Mesodermal cell (in vitro differentiated cells): ENCODE measurements around the gene TIRAP.

ENCODE experiments used
- H3K27ac ChIP-seq: 2 replicates; pipeline ENCODE4 v1.7.0; 2013; ENCODE audit warnings: mild to moderate bottlenecking, low read depth, low read length, moderate library complexity; ENCODE audit not compliant: severe bottlenecking
- H3K36me3 ChIP-seq: 2 replicates; pipeline ENCODE4 v1.7.1; 2013; ENCODE audit warnings: mild to moderate bottlenecking, low read length, moderate library complexity; ENCODE audit not compliant: control insufficient read depth, insufficient read depth
- H3K4me1 ChIP-seq: one replicate; pipeline ENCODE4 v1.7.1; 2013; ENCODE audit warnings: mild to moderate bottlenecking, low read length; ENCODE audit not compliant: insufficient read depth, control insufficient read depth, poor library complexity, severe bottlenecking
- H3K4me3 ChIP-seq: 2 replicates; pipeline ENCODE4 v1.7.0; 2013; ENCODE audit warnings: low read length, control low read depth, mild to moderate bottlenecking; ENCODE audit not compliant: insufficient read depth, poor library complexity, severe bottlenecking; ENCODE audit errors: extremely low read depth
- H3K9me3 ChIP-seq: 2 replicates; pipeline ENCODE4 v1.7.1; 2013; ENCODE audit warnings: mild to moderate bottlenecking, low read length, moderate library complexity; ENCODE audit not compliant: control insufficient read depth
- WGBS, 2 experiments: methylation state at CpG; one replicate each; pipeline ENCODE4 v1.1.5; 2013; ENCODE audit warnings: missing lambda C conversion rate in 2 of 2; ENCODE audit not compliant: insufficient coverage in 2 of 2; 5-methylcytosine and 5-hydroxymethylcytosine counted together

TIRAP gene

GRCh38 chr11:126327281-126328000, 44.5 kb downstream of the TIRAP start:
- WGBS, 2 experiments, result 93 to 95% methylated on average over 15 of the region's 17 CpGs
- Histone ChIP-seq H3K9me3 (no peaks in the 10 kb centered on the region), H3K36me3 (no peaks in the 10 kb centered on the region), H3K4me3 (no peak overlapping the region), H3K4me1 (no peaks in the 10 kb centered on the region), H3K27ac (no peak overlapping the region)

GRCh38 chr11:126328001-126328390, 45.1 kb downstream of the TIRAP start:
- no peaks in the 10 kb centered on the region for H3K4me1 ChIP-seq
- H3K36me3 ChIP-seq, result no peaks in the 10 kb centered on the region
- H3K4me3 ChIP-seq, result no peak overlapping the region
- no peak overlapping the region for H3K27ac ChIP-seq
- 93 to 98% methylated on average over 9 to 19 of the region's 20 CpGs for WGBS, 2 experiments
- H3K9me3 ChIP-seq, result no peaks in the 10 kb centered on the region

GRCh38 chr11:126328444-126328843, 45.6 kb downstream of the TIRAP start:
- Histone ChIP-seq H3K9me3 (no peaks in the 10 kb centered on the region), H3K27ac (peak overlapping the region; percentile 36), H3K36me3 (no peaks in the 10 kb centered on the region), H3K4me3 (no peak overlapping the region), H3K4me1 (no peaks in the 10 kb centered on the region)
- WGBS, 2 experiments, result 85 to 94% methylated on average over 4 to 12 of the region's 12 CpGs

GRCh38 chr11:126328938-126329643, 46.2 kb downstream of the TIRAP start:
- WGBS, 2 experiments, result 82 to 91% methylated on average over 7 to 9 of the region's 9 CpGs
- H3K4me3 ChIP-seq, result no peak overlapping the region

GRCh38 chr11:126329644-126330211, 46.8 kb downstream of the TIRAP start:
- Histone ChIP-seq H3K4me1 (no peaks in the 10 kb centered on the region), H3K9me3 (no peaks in the 10 kb centered on the region), H3K4me3 (no peak overlapping the region), H3K36me3 (no peaks in the 10 kb centered on the region), H3K27ac (no peak overlapping the region)
- 94 to 96% methylated on average over 6 to 9 of the region's 11 CpGs for WGBS, 2 experiments

More at GRCh38 chr11:126328938-126329643, 46.2 kb downstream of the TIRAP start:
- peak overlapping the region; percentile 36 for H3K27ac ChIP-seq
- H3K9me3 ChIP-seq, result no peaks in the 10 kb centered on the region
- no peaks in the 10 kb centered on the region for H3K4me1 ChIP-seq
- no peaks in the 10 kb centered on the region for H3K36me3 ChIP-seq

- 96 to 97% methylated on average over 9 of the region's 13 CpGs for WGBS, 2 experiments
- Histone ChIP-seq H3K4me1 (peaks cover 12% of the 10 kb centered on the region), H3K27ac (no peak overlapping the region), H3K9me3 (no peaks in the 10 kb centered on the region), H3K4me3 (no peak overlapping the region), H3K36me3 (no peaks in the 10 kb centered on the region)
Observed at GRCh38 chr11:126331286-126331685, 48.4 kb downstream of the TIRAP start.

GRCh38 chr11:126332221-126332711, 49.4 kb downstream of the TIRAP start:
- Histone ChIP-seq H3K36me3 (no peaks in the 10 kb centered on the region), H3K4me3 (no peak overlapping the region), H3K4me1 (peaks cover 22% of the 10 kb centered on the region), H3K27ac (no peak overlapping the region), H3K9me3 (no peaks in the 10 kb centered on the region)
- 85 to 93% methylated on average over 2 of the region's 5 CpGs for WGBS, 2 experiments

GRCh38 chr11:126333142-126333541, 50.2 kb downstream of the TIRAP start:
- peaks cover under 1% of the 10 kb centered on the region for H3K36me3 ChIP-seq
- 90 to 93% methylated on average over 7 of the region's 7 CpGs for WGBS, 2 experiments
- peaks cover 28% of the 10 kb centered on the region for H3K4me1 ChIP-seq
- H3K9me3 ChIP-seq, result no peaks in the 10 kb centered on the region
- H3K27ac ChIP-seq, result no peak overlapping the region
- no peak overlapping the region for H3K4me3 ChIP-seq

GRCh38 chr11:126334659-126335462, 52.0 kb downstream of the TIRAP start:
- Histone ChIP-seq H3K4me1 (peaks cover 28% of the 10 kb centered on the region), H3K27ac (peak overlapping the region; percentile 67), H3K4me3 (no peak overlapping the region), H3K36me3 (peaks cover 10% of the 10 kb centered on the region), H3K9me3 (no peaks in the 10 kb centered on the region)
- WGBS, 2 experiments, result 96 to 98% methylated on average over 3 to 5 of the region's 6 CpGs

- WGBS, 2 experiments, result 82 to 100% methylated on average over 4 to 5 of the region's 5 CpGs
- H3K27ac ChIP-seq, result no peak overlapping the region
Observed at GRCh38 chr11:126335463-126335760, 52.5 kb downstream of the TIRAP start.

More at GRCh38 chr11:126335463-126335760, 52.5 kb downstream of the TIRAP start:
- Histone ChIP-seq H3K4me1 (peaks cover 29% of the 10 kb centered on the region), H3K36me3 (peaks cover 10% of the 10 kb centered on the region), H3K4me3 (no peak overlapping the region), H3K9me3 (no peaks in the 10 kb centered on the region)
